Epidermal melanocyte (primary cell): ENCODE measurements around the gene SIK3.

ENCODE experiments used
- DNase-seq: peaks from one replicate; pipeline ENCODE4 v3.0.0; 2011; ENCODE audit warnings: low spot score; ENCODE audit not compliant: insufficient read length

SIK3 gene

GRCh38 chr11:116901211-116901610 is 197.0 kb downstream of the SIK3 start:
- DNase-seq, result peak; percentile 27

- DNase-seq, result no peak
Observed at GRCh38 chr11:116896211-116896610, 202.0 kb downstream of the SIK3 start.

GRCh38 chr11:116895048-116895757 is 203.0 kb downstream of the SIK3 start:
- DNase-seq, result no peak

- DNase-seq, result no peak
Observed at GRCh38 chr11:116893906-116894305, 204.3 kb downstream of the SIK3 start.

GRCh38 chr11:116893437-116893836 is 204.8 kb downstream of the SIK3 start:
- DNase-seq, result no peak

- no peak for DNase-seq
Observed at GRCh38 chr11:116892374-116892773, 205.9 kb downstream of the SIK3 start.

GRCh38 chr11:116891746-116892145 is 206.5 kb downstream of the SIK3 start:
- DNase-seq, result no peak

GRCh38 chr11:116890607-116891006 is 207.6 kb downstream of the SIK3 start:
- no peak for DNase-seq

- no peak for DNase-seq
Observed at GRCh38 chr11:116890193-116890592, 208.0 kb downstream of the SIK3 start.

- DNase-seq, result no peak
Observed at GRCh38 chr11:116888884-116889549, 209.2 kb downstream of the SIK3 start.

GRCh38 chr11:116888024-116888423 is 210.2 kb downstream of the SIK3 start:
- DNase-seq, result peak; percentile 36

GRCh38 chr11:116885951-116886655 is 212.1 kb downstream of the SIK3 start:
- DNase-seq, result no peak

- DNase-seq, result peak; percentile 38
Observed at GRCh38 chr11:116882386-116882785, 215.8 kb downstream of the SIK3 start.

GRCh38 chr11:116881143-116881542 is 217.1 kb downstream of the SIK3 start:
- DNase-seq, result no peak

GRCh38 chr11:116879800-116880625 is 218.2 kb downstream of the SIK3 start:
- DNase-seq, result peak; percentile 78

GRCh38 chr11:116876656-116877055 is 221.6 kb downstream of the SIK3 start:
- no peak for DNase-seq

GRCh38 chr11:116875194-116875593 is 223.0 kb downstream of the SIK3 start:
- no peak for DNase-seq

GRCh38 chr11:116874251-116874650 is 224.0 kb downstream of the SIK3 start:
- no peak for DNase-seq

- no peak for DNase-seq
Observed at GRCh38 chr11:116873381-116873780, 224.8 kb downstream of the SIK3 start.

GRCh38 chr11:116871248-116871647 is 227.0 kb downstream of the SIK3 start:
- no peak for DNase-seq

- DNase-seq, result no peak
Observed at GRCh38 chr11:116870054-116870453, 228.2 kb downstream of the SIK3 start.

- no peak for DNase-seq
Observed at GRCh38 chr11:116869610-116870009, 228.6 kb downstream of the SIK3 start.
